ENCODE data around the gene LDLRAD4.

- TF ChIP-seq CTCF (conservative IDR thresholded peaks at IDR 0.05) (no peak), EZH2 (IDR thresholded peaks at IDR 0.05; ENCODE audit: low read depth) (no peak)
Measured at GRCh38 chr18:13240060-13240725, 21.6 kb downstream of the LDLRAD4 start.

Data from PC-9 (cell line).